ENCODE results near the gene TMPRSS4. TPM values are rescaled to one million over a fixed set of nuclear protein-coding genes. Genes with fewer than 3 reads are reported as not detected.
A peak's percentile ranks its signal among the peaks of the same experiment; 100 is the strongest.

The TMPRSS4 gene
- total RNA-seq, 1 experiment from 2014 or later, result not detected

GRCh38 chr11:118051136-118051610 lies 25.7 kb upstream of the TMPRSS4 start:
- Histone ChIP-seq H3K23me2 (ENCODE audit: insufficient read length, low read depth, low read length, poor library complexity, severe bottlenecking) (no peaks in the 10 kb centered on the region), H4K91ac (ENCODE audit: insufficient read length, low read depth, low read length) (no peak overlapping the region), H3K4me2 (ENCODE audit: insufficient read depth, insufficient read length, low read length) (no peak overlapping the region), H3K56ac (ENCODE audit: insufficient read length, low read depth, low read length) (no peak overlapping the region), H2BK12ac (ENCODE audit: insufficient read length, low read depth, low read length) (no peak overlapping the region), H3K18ac (ENCODE audit: insufficient read length, low read depth, low read length) (no peak overlapping the region), H4K5ac (ENCODE audit: insufficient read length, low read depth, low read length) (no peak overlapping the region), H2BK5ac (ENCODE audit: insufficient read length, low read length) (no peak overlapping the region), H3K79me1 (ENCODE audit: insufficient read depth, low read depth, low read length, poor library complexity, severe bottlenecking) (no peaks in the 10 kb centered on the region), H3K14ac (ENCODE audit: insufficient read depth, low read length) (no peak overlapping the region), H3K9ac (ENCODE audit: extremely low read depth, insufficient read length, low read length) (no peak overlapping the region), H4K20me1 (ENCODE audit: control insufficient read depth, insufficient read depth, insufficient read length) (no peaks in the 10 kb centered on the region), H3K23ac (ENCODE audit: insufficient read length, low read depth, low read length) (no peak overlapping the region), H3K27me3 (ENCODE audit: insufficient read depth, low read length) (no peaks in the 10 kb centered on the region), H3K27ac (ENCODE audit: insufficient read length, low read depth, low read length) (no peak overlapping the region), H2BK15ac (ENCODE audit: low read depth, low read length) (peak overlapping the region; percentile 13; the same call in 1 of the 2 replicates), H3K79me2 (ENCODE audit: insufficient read depth, low read length) (no peaks in the 10 kb centered on the region), H3K4ac (ENCODE audit: low read depth, low read length) (no peak overlapping the region), H2BK20ac (ENCODE audit: low read depth, low read length, poor library complexity, severe bottlenecking) (no peak overlapping the region), H2BK120ac (ENCODE audit: low read depth, low read length, poor library complexity, severe bottlenecking) (no peak overlapping the region), H3K4me1 (ENCODE audit: insufficient read depth, low read length) (no peaks in the 10 kb centered on the region), H2AFZ (ENCODE audit: low read length) (no peak overlapping the region), H3K9me3 (ENCODE audit: control insufficient read depth, low read depth, low read length) (no peaks in the 10 kb centered on the region), H2AK5ac (ENCODE audit: insufficient read length, low read length) (no peak overlapping the region), H4K8ac (replicated peaks; ENCODE audit: insufficient read length, low read depth, low read length) (no peak overlapping the region), H3T11ph (ENCODE audit: low read length) (no peak overlapping the region)
- Mint-ChIP-seq H3K27ac (no peak overlapping the region; a peak in 1 of 7 replicates), H3K9me3 (no peaks in the 10 kb centered on the region), H3K4me1 (peaks cover 2% of the 10 kb centered on the region in 2 experiments; a peak in 1 of 4 replicates), H3K27me3 (ENCODE audit: low read depth) (peaks cover 5% of the 10 kb centered on the region), H3K36me3 (ENCODE audit: insufficient read depth in 1 of 3, low read depth in 3 of 3) (no peaks in the 10 kb centered on the region), H3K4me3 (no peak overlapping the region)
- WGBS (ENCODE audit: extremely low coverage, insufficient read length, low lambda C conversion rate), result no CpG with 5 or more reads among the region's 7 CpGs
- DNase-seq, result no peak
- TF ChIP-seq CTCF (conservative IDR thresholded peaks at IDR 0.05), result no peak
